NB4 (cell line): ENCODE measurements around the gene STAG2.

Experiments
- POLR2A ChIP-seq: IDR thresholded peaks from 2 replicates; pipeline ENCODE4 v1.6.1; 2011; ENCODE audit warnings: mild to moderate bottlenecking; ENCODE audit not compliant: insufficient read length; ENCODE audit errors: extremely low read depth
- TF ChIP-seq, protein P1 (sequence below): IDR thresholded peaks from one replicate; pipeline ENCODE4 v1.5.1; 2012; ENCODE audit warnings: low read depth, low read length

DNA sequence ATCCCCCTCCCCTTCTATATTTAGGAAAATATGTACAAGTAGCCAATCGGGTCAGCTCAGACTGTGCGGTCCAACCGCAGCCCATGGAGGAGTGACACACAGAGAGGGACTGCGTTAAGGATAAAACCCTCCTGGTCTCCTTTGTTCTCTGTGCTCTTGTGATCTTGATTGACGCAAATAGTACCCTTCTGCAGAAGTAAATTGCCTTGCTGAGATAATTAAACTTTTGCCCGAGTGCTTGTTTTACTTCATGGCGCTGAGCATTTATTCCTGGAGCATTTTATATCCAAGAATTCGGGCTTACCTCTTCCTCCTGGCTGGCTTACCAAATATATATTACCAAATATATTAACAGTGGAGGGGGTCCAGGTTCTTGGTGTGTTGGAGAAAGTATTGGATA lies 184.2 kb downstream of the STAG2 start:
- TF ChIP-seq POLR2A = no peak
- TF ChIP-seq, protein P1, sequence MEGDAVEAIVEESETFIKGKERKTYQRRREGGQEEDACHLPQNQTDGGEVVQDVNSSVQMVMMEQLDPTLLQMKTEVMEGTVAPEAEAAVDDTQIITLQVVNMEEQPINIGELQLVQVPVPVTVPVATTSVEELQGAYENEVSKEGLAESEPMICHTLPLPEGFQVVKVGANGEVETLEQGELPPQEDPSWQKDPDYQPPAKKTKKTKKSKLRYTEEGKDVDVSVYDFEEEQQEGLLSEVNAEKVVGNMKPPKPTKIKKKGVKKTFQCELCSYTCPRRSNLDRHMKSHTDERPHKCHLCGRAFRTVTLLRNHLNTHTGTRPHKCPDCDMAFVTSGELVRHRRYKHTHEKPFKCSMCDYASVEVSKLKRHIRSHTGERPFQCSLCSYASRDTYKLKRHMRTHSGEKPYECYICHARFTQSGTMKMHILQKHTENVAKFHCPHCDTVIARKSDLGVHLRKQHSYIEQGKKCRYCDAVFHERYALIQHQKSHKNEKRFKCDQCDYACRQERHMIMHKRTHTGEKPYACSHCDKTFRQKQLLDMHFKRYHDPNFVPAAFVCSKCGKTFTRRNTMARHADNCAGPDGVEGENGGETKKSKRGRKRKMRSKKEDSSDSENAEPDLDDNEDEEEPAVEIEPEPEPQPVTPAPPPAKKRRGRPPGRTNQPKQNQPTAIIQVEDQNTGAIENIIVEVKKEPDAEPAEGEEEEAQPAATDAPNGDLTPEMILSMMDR = no peak
